ENCODE data around the gene DGCR2.

- TF ChIP-seq CTCF (IDR thresholded peaks at IDR 0.05) (no peak), POLR2A (IDR thresholded peaks at IDR 0.05) (no peak), EP300 (IDR thresholded peaks at IDR 0.05) (no peak)
Measured at GRCh38 chr22:19133561-19133960, 11.3 kb upstream of the DGCR2 start.
